Fibroblast of pulmonary artery (primary cell): ENCODE results near the gene DLGAP1.
A peak's percentile ranks its signal among the peaks of the same experiment; 100 is the strongest.
"Not testable (repeated sequence)": the region's sequence is repeated elsewhere in the genome, so short reads cannot be mapped to it uniquely, and the experiment has no call there.

Experiments
- DNase-seq: peaks from one replicate; pipeline ENCODE4 v3.0.0-alpha.2; 2010; ENCODE audit warnings: low read depth
- H3K4me3 ChIP-seq: replicated peaks from 2 replicates; pipeline ENCODE4 v1.5.1; 2011; ENCODE audit warnings: low read depth, mild to moderate bottlenecking, control low read depth, low read length, moderate library complexity
- CTCF ChIP-seq: IDR thresholded peaks from 2 replicates; pipeline ENCODE4 v1.5.1; 2011; ENCODE audit warnings: mild to moderate bottlenecking, control low read depth, low read length, inconsistent platforms; ENCODE audit errors: missing control alignments

The DLGAP1 gene

DNA sequence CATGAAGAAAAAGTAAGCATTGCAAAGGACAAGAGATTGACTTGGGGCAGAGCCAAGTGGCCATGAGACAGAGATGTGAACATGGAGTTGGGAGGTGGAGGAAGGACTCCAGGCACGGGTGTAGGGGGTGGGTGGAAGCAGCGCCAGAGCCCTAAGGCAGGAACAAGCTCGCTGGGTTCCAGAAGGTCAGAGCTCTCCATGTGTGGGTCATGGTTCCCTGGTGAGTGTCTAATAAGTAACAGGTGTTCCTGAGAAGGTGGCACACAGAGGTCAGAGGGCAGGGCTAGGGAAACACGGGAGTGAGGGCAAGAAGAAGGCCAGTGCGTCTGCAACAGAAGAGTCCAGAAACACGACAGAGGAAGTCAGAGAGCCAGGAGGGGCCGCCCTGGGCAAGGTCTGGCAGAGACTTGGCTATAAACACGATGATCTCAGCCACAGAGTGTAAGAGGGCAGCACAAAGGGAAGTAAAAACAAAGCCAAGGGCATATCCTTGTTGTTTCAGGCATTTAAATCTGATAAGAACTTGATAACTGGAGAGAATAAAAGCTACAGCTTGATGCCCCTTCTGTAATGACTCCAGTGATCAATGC, 744.3 kb downstream of the DLGAP1 start:
- TF ChIP-seq CTCF: no peak
- H3K4me3 ChIP-seq: no peak overlapping the region
- DNase-seq: no peak

GRCh38 chr18:3709205-3709604, 745.9 kb downstream of the DLGAP1 start:
- DNase-seq: no peak
- no peak for TF ChIP-seq CTCF
- H3K4me3 ChIP-seq: no peak overlapping the region

- no peak for TF ChIP-seq CTCF
- H3K4me3 ChIP-seq: no peak overlapping the region
- DNase-seq: peak; percentile 79
Observed at GRCh38 chr18:3706279-3707097, 748.6 kb downstream of the DLGAP1 start.

DNA sequence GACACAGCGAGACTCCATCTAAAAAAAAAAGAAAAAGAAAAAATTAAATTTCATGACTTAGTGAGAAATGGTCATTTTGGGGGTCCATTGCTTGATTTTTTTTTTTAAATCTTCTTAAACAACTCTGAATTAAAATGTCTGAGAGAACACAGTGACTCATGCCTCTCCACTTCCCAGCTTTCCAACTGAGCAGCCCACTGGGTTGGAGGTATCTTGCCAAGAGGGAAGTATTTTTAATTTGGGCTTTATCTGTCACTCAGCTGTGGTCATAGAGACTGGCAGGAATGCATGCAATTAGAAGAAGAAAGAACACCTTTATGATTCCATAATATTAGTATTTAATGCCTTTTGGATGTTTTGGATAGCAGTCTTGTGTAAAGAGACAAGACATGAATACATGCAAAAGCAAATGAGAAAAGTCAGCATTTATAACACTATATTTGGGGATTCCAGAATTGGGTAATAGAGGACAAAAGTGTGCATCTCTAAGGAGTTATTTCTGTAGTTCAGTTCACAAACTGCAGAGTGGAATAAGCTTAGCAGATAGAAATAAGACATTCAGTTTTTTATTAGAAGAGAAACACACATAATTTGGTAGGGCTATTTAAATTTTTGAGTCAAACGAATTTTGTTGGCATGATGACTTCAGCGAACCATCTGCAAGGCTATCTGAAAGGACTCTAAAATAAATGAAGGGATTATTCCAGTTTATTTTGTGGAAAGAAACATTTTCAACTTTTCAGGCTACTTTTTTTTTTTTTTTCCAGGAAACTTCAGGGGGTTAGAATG, 750.4 kb downstream of the DLGAP1 start:
- no peak overlapping the region for H3K4me3 ChIP-seq
- no peak for TF ChIP-seq CTCF
- peak; percentile 23 for DNase-seq

- H3K4me3 ChIP-seq: peak overlapping the region; percentile 32
- peak; percentile 83 for DNase-seq
- TF ChIP-seq CTCF: peak; percentile 90
Observed at GRCh38 chr18:3703732-3704176, 751.4 kb downstream of the DLGAP1 start.

DNA sequence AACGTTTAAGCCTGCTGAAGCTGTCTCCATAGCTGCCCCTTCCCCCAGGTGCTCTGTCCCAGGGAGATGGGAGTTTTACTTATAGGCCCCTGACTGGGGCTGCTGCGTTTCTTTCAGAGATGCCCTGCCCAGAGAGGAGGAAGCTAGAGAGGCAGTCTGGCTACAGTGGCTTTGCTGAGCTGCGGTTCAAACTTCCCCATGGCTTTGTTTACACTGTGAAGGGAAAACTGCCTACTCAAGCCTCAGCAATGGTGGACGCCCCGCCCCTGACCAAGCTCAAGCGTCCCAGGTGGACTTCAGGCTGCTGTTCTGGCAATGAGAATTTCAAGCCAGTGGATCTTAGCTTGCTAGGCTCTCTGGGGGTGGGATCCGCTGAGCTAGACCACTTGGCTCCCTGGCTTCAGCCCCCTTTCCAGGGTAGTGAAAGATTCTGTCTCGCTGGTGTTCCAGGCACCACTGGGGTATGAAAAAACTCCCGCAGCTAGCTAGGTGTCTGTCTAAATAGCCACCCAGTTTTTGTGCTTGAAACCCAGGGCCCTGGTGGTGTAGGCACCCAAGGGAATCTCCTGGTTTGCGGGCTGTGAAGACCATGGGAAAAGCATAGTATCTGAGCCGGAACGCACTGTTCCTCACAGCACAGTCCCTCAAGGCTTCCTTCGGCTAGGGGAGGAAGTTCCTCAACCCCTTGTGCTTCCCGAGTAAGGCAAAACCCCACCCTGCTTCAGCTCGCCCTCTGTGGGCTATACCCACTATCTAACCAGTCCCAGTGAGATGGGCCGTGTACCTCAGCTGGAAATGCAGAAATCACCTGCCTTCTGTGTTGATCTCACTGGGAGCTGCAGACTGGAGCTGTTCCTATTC, 755.2 kb downstream of the DLGAP1 start:
- not testable (repeated sequence) for H3K4me3 ChIP-seq, DNase-seq

GRCh38 chr18:3694030-3694778, 760.9 kb downstream of the DLGAP1 start:
- not testable (repeated sequence) for H3K4me3 ChIP-seq, DNase-seq
